OCI-LY1 (cell line): ENCODE data around the gene C2CD4D.
"Not testable (repeated sequence)": the region's sequence is repeated elsewhere in the genome, so short reads cannot be mapped to it uniquely, and the experiment has no call there.

ENCODE experiments used
- H2AFZ ChIP-seq: fragments of 200-600 bp; sonication (generic), shearing (Covaris generic); 2 replicates; pipeline ENCODE4 v1.6.0; 2014; ENCODE audit warnings: antibody characterized with exemption, mild to moderate bottlenecking, low read length
- H3F3A ChIP-seq: fragments of 200-600 bp; sonication (generic), shearing (Covaris generic); 2 replicates; pipeline ENCODE4 v1.6.0; 2014; ENCODE audit warnings: mild to moderate bottlenecking, antibody characterized with exemption, low read length, moderate library complexity; ENCODE audit not compliant: insufficient read depth
- H3K27ac ChIP-seq: fragments of 200-600 bp; sonication (generic); 2 replicates; pipeline ENCODE4 v1.5.1; 2014; ENCODE audit warnings: low read length, mixed run types, mild to moderate bottlenecking, low read depth; ENCODE audit not compliant: poor library complexity, severe bottlenecking
- H3K27me3 ChIP-seq: fragments of 200-600 bp; sonication (generic); 2 replicates; pipeline ENCODE4 v1.6.0; 2014; ENCODE audit warnings: antibody characterized with exemption, mild to moderate bottlenecking, low read length, moderate library complexity; ENCODE audit not compliant: insufficient read depth
- H3K36me3 ChIP-seq: fragments of 200-600 bp; sonication (generic); 2 replicates; pipeline ENCODE4 v1.6.1; 2014; ENCODE audit warnings: mild to moderate bottlenecking, antibody characterized with exemption, low read length, moderate library complexity, mixed read lengths; ENCODE audit not compliant: insufficient read depth
- H3K4me1 ChIP-seq: fragments of 200-600 bp; sonication (generic); 2 replicates; pipeline ENCODE4 v1.5.1; 2014; ENCODE audit warnings: mild to moderate bottlenecking, low read length, moderate library complexity; ENCODE audit not compliant: insufficient read depth, severe bottlenecking
- H3K4me2 ChIP-seq: fragments of 200-600 bp; sonication (generic), shearing (Covaris generic); 2 replicates; pipeline ENCODE4 v1.6.1; 2014; ENCODE audit warnings: low read length
- H3K4me3 ChIP-seq: fragments of 200-600 bp; sonication (generic); 2 replicates; pipeline ENCODE4 v1.5.1; 2014; ENCODE audit warnings: low read length, low read depth, mild to moderate bottlenecking, mixed read lengths; ENCODE audit not compliant: poor library complexity, severe bottlenecking
- H3K79me2 ChIP-seq: fragments of 200-600 bp; shearing (Covaris generic); 2 replicates; pipeline ENCODE4 v1.6.1; 2016; ENCODE audit warnings: mixed run types, low read length, mixed read lengths; ENCODE audit not compliant: insufficient read depth
- H3K9ac ChIP-seq: fragments of 200-600 bp; sonication (generic), shearing (Covaris generic); 2 replicates; pipeline ENCODE4 v1.6.1; 2014; ENCODE audit warnings: mild to moderate bottlenecking, low read length, mixed read lengths
- H3K9me2 ChIP-seq: fragments of 200-600 bp; sonication (generic), shearing (Covaris generic); 2 replicates; pipeline ENCODE4 v1.6.1; 2014; ENCODE audit warnings: low read depth, mild to moderate bottlenecking, low read length, mixed read lengths
- H3K9me3 ChIP-seq: fragments of 200-600 bp; shearing (Covaris generic); 2 replicates; pipeline ENCODE4 v1.6.1; 2014; ENCODE audit warnings: low read length, mixed read lengths
- H4K20me1 ChIP-seq: fragments of 200-600 bp; sonication (generic), shearing (Covaris generic); 2 replicates; pipeline ENCODE4 v1.6.0; 2016; ENCODE audit warnings: mild to moderate bottlenecking, low read length; ENCODE audit not compliant: insufficient read depth
- EZH2 ChIP-seq: fragments of 200-600 bp; sonication (generic), shearing (Covaris generic); IDR thresholded peaks from 2 replicates; pipeline ENCODE4 v1.8.0; 2017; ENCODE audit warnings: borderline replicate concordance, mixed run types, mild to moderate bottlenecking, antibody characterized with exemption, low read length, moderate library complexity, mixed read lengths
- TF ChIP-seq, protein P1 (sequence below): fragments of 200-600 bp; sonication (generic), shearing (Covaris generic); IDR thresholded peaks from 2 replicates; pipeline ENCODE4 v1.5.1; 2017; ENCODE audit warnings: mild to moderate bottlenecking, antibody characterized with exemption, low read length, moderate library complexity, mixed read lengths

C2CD4D gene

GRCh38 chr1:151858030-151858746, 18.6 kb upstream of the C2CD4D start:
- peaks cover 6% of the 10 kb centered on the region; the same call in 1 of the 2 replicates for H3K27me3 ChIP-seq

GRCh38 chr1:151855933-151856332, 16.3 kb upstream of the C2CD4D start:
- H3K79me2 ChIP-seq = no peaks in the 10 kb centered on the region
- TF ChIP-seq, protein P1, sequence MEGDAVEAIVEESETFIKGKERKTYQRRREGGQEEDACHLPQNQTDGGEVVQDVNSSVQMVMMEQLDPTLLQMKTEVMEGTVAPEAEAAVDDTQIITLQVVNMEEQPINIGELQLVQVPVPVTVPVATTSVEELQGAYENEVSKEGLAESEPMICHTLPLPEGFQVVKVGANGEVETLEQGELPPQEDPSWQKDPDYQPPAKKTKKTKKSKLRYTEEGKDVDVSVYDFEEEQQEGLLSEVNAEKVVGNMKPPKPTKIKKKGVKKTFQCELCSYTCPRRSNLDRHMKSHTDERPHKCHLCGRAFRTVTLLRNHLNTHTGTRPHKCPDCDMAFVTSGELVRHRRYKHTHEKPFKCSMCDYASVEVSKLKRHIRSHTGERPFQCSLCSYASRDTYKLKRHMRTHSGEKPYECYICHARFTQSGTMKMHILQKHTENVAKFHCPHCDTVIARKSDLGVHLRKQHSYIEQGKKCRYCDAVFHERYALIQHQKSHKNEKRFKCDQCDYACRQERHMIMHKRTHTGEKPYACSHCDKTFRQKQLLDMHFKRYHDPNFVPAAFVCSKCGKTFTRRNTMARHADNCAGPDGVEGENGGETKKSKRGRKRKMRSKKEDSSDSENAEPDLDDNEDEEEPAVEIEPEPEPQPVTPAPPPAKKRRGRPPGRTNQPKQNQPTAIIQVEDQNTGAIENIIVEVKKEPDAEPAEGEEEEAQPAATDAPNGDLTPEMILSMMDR = no peak
- no peak for TF ChIP-seq EZH2
- H3K9me3 ChIP-seq = no peaks in the 10 kb centered on the region
- H3K9me2 ChIP-seq = no peaks in the 10 kb centered on the region
- H3K4me1 ChIP-seq = no peaks in the 10 kb centered on the region
- no peak overlapping the region for H3K9ac ChIP-seq
- no peak overlapping the region for H2AFZ ChIP-seq
- H3K27ac ChIP-seq = no peak overlapping the region
- peaks cover 6% of the 10 kb centered on the region; the same call in 1 of the 2 replicates for H3K27me3 ChIP-seq
- H3K4me2 ChIP-seq = no peak overlapping the region
- no peak overlapping the region for H3K4me3 ChIP-seq
- H3F3A ChIP-seq = no peaks in the 10 kb centered on the region
- H3K36me3 ChIP-seq = no peaks in the 10 kb centered on the region
- H4K20me1 ChIP-seq = no peaks in the 10 kb centered on the region

More at GRCh38 chr1:151858030-151858746, 18.6 kb upstream of the C2CD4D start:
- Histone ChIP-seq H3K79me2 (no peaks in the 10 kb centered on the region), H3K27ac (no peak overlapping the region), H3K9me2 (no peaks in the 10 kb centered on the region), H2AFZ (no peak overlapping the region), H3K9me3 (no peaks in the 10 kb centered on the region), H3K4me3 (no peak overlapping the region), H3F3A (no peaks in the 10 kb centered on the region), H4K20me1 (no peaks in the 10 kb centered on the region), H3K4me1 (no peaks in the 10 kb centered on the region), H3K36me3 (no peaks in the 10 kb centered on the region), H3K9ac (no peak overlapping the region), H3K4me2 (no peak overlapping the region)
- TF ChIP-seq EZH2 = no peak
- TF ChIP-seq, protein P1 = no peak

DNA sequence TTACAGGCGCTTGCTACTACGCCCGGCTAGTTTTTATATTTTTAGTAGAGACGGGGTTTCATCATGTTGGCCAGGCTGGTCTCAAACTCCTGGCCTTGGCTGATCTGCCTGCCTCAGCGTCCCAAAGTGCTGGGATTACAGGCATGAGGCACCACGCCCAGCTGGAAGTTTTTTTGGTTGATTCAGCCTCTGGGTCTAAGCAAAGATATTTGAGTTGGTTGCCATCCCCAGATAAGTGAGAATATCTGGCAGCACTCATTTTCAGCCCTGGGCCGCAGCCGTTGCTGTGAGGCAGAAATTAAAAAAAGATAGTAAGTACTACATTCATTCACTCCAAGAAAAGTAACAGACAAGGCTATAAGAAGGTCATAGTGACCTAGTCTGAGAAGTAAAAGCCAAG, 15.9 kb upstream of the C2CD4D start:
- not testable (repeated sequence) for H3K4me2 ChIP-seq, H3K4me1 ChIP-seq, H4K20me1 ChIP-seq, H3K9me2 ChIP-seq, H3K36me3 ChIP-seq, H3K79me2 ChIP-seq, H3K27me3 ChIP-seq, H3K9me3 ChIP-seq, H3K4me3 ChIP-seq, H3K9ac ChIP-seq, H2AFZ ChIP-seq, H3F3A ChIP-seq, H3K27ac ChIP-seq

- Histone ChIP-seq H2AFZ (no peak overlapping the region), H3K4me1 (no peaks in the 10 kb centered on the region), H3K36me3 (no peaks in the 10 kb centered on the region), H3K79me2 (no peaks in the 10 kb centered on the region), H3K27ac (no peak overlapping the region), H3K4me2 (no peak overlapping the region), H4K20me1 (no peaks in the 10 kb centered on the region), H3K9me3 (no peaks in the 10 kb centered on the region), H3K4me3 (no peak overlapping the region), H3K9ac (no peak overlapping the region), H3K27me3 (peaks cover 3% of the 10 kb centered on the region; the same call in 1 of the 2 replicates), H3K9me2 (no peaks in the 10 kb centered on the region), H3F3A (no peaks in the 10 kb centered on the region)
- TF ChIP-seq, protein P1 = no peak
Measured at GRCh38 chr1:151854658-151855057, 15.0 kb upstream of the C2CD4D start.
